Kidney epithelial cell (primary cell): ENCODE data around the gene PEX5. TPM values are rescaled to one million over a fixed set of nuclear protein-coding genes. Genes with fewer than 3 reads are reported as not detected.
"Not testable (repeated sequence)": the region's sequence is repeated elsewhere in the genome, so short reads cannot be mapped to it uniquely, and the experiment has no call there.

Source experiments
- DNase-seq: peaks from one replicate; pipeline ENCODE4 v3.0.0-alpha.2; 2010; ENCODE audit warnings: low read depth
- H3K27me3 ChIP-seq: 2 replicates; pipeline ENCODE4 v1.6.0; 2011; ENCODE audit warnings: low read length; ENCODE audit not compliant: control insufficient read depth, insufficient read depth
- H3K36me3 ChIP-seq: 2 replicates; pipeline ENCODE4 v1.5.1; 2011; ENCODE audit warnings: low read length; ENCODE audit not compliant: control insufficient read depth, insufficient read depth
- H3K4me3 ChIP-seq: 2 replicates; pipeline ENCODE4 v1.5.1; 2011; ENCODE audit warnings: low read depth, mild to moderate bottlenecking, control low read depth, low read length
- total RNA-seq: library from RNA; depleted of rRNA; stranded (reverse); fragments of >200 nt; gene quantifications from 2 replicates; pipeline ENCODE4 v1.2.3, GENCODE V29; 2015
- TF ChIP-seq, protein P1 (sequence below): IDR thresholded peaks from 2 replicates; pipeline ENCODE4 v1.5.1; 2011; ENCODE audit warnings: mild to moderate bottlenecking, moderate library complexity, low read length, control low read depth, inconsistent platforms; ENCODE audit not compliant: insufficient read depth, poor library complexity, severe bottlenecking

PEX5 gene
- total RNA-seq, 1 donor from 2014 or later, result 25.0 TPM

DNA sequence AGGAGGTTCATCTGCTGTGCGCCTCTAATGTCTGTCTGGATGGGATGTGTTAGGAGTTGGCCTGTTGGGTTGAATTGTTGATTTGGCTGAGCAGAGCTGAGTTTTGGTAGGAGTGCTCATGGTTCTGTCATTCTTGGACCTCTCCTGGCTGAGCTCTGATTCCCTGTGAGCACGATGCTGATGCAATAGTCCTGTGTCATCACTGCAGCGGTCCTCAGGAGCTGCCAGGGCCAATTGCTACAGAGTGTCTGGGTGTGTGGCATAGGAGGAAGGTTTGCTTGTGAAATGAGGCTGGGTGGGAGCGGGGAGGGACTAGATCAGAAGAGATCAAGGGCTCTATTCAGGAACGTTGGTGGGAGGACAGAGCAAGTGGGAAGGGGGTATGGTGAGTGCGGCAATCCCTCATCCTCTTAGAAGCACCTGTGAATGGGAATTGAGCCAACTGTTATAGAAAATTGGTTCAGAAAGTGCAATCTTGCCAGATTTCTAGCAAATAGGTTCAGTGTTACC lies 21.2 kb downstream of the PEX5 start:
- TF ChIP-seq, protein P1, sequence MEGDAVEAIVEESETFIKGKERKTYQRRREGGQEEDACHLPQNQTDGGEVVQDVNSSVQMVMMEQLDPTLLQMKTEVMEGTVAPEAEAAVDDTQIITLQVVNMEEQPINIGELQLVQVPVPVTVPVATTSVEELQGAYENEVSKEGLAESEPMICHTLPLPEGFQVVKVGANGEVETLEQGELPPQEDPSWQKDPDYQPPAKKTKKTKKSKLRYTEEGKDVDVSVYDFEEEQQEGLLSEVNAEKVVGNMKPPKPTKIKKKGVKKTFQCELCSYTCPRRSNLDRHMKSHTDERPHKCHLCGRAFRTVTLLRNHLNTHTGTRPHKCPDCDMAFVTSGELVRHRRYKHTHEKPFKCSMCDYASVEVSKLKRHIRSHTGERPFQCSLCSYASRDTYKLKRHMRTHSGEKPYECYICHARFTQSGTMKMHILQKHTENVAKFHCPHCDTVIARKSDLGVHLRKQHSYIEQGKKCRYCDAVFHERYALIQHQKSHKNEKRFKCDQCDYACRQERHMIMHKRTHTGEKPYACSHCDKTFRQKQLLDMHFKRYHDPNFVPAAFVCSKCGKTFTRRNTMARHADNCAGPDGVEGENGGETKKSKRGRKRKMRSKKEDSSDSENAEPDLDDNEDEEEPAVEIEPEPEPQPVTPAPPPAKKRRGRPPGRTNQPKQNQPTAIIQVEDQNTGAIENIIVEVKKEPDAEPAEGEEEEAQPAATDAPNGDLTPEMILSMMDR, result no peak
- peaks cover 3% of the 10 kb centered on the region for H3K36me3 ChIP-seq
- DNase-seq, result no peak
- H3K27me3 ChIP-seq, result no peaks in the 10 kb centered on the region
- H3K4me3 ChIP-seq, result no peak overlapping the region

DNA sequence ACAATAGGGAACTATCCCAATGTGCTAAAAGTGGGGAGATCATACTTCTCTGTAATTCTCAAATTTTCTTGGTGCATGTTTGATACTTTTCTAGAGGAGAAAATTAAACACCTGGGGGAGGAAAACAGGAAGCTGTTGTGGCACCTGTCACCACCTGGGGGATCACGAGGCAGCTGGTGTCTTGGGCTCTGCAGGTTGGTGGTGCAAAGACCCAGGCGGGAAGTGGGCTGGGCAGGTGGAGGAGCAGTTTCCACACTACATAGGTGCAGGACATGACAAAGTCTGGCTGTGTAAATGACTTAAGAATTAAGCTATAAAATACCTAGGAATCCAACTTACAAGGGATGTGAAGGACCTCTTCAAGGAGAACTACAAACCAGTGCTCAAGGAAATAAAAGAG lies 23.2 kb downstream of the PEX5 start:
- TF ChIP-seq, protein P1, result no peak
- H3K27me3 ChIP-seq, result peaks cover 5% of the 10 kb centered on the region

DNA sequence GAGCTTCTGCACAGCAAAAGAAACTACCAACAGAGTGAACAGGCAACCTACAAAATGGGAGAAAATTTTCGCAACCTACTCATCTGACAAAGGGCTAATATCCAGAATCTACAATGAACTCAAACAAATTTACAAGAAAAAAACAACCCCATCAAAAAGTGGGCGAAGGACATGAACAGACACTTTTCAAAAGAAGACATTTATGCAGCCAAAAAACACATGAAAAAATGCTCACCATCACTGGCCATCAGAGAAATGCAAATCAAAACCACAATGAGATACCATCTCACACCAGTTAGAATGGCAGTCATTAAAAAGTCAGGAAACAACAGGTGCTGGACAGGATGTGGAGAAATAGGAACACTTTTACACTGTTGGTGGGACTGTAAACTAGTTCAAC lies 24.3 kb downstream of the PEX5 start:
- DNase-seq, H3K4me3 ChIP-seq, H3K27me3 ChIP-seq, H3K36me3 ChIP-seq: not testable (repeated sequence)

More for the DNA sequence above, 23.2 kb downstream of the PEX5 start:
- no peak for DNase-seq
- peaks cover 3% of the 10 kb centered on the region for H3K36me3 ChIP-seq
- H3K4me3 ChIP-seq, result no peak overlapping the region

DNA sequence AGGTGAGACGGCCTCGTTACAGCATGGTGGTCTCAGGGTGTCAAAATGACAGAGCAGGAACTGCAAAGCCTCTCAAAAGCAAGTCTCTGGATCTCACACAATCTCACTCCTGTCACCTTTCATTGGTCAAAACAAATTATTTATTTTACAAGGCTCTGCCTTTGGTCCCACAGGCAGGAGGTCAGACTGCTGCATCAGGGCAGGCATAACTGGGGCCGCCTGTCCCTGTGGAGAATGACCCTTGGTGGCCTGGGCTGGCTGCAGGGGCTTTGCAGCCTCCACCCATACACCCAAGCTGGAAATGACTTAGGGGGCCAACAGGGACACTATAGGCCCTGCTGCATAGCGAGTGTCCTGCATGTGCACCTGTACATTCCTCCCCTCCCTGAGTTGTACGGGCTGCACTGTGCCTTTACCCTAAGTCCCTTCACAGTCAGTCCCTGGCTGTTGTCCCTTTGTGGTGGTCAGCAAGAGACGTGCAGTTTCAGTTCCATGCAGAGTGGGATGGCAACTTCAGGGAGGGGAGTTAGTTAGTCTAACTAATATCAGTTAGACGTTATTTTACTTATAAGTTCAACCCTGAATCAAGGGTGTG lies 28.1 kb downstream of the PEX5 start:
- TF ChIP-seq, protein P1, result no peak

DNA sequence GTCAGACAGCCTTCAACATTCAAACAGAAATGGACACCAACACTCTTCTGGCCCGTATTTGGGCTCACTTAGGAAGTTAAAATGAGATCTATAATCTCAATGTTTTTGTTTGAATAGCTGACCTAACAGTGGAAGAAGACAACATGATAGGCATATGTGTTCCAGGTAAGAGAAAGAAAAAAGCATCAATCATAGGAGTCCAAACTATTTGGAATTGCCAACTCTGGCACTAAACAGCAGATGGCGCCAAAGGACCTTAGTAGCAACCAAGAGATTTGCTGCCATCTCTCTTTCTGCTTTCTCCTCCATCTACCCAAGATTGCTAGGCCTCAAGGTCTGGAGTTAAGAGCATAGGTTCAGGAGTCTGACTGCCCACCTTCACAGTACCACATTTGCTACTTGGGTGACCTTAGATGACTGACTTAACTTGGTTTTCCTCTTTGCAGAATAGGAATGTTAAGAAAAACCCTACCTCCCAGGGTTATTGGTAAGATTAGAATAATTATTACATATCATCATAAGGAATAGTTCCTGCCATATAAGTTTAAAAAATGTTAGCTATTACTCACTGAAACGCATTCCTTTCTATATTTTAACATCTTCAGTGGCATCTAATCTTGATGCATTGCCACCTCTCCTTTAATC lies 30.2 kb downstream of the PEX5 start:
- H3K27me3 ChIP-seq, result peaks cover 6% of the 10 kb centered on the region
- H3K4me3 ChIP-seq, result no peak overlapping the region
- DNase-seq, result peak; percentile 23
- TF ChIP-seq, protein P1, result peak; percentile 91
- no peaks in the 10 kb centered on the region for H3K36me3 ChIP-seq

More for the DNA sequence above, 28.1 kb downstream of the PEX5 start:
- Histone ChIP-seq H3K4me3 (no peak overlapping the region), H3K27me3 (peaks cover 6% of the 10 kb centered on the region), H3K36me3 (no peaks in the 10 kb centered on the region)
- DNase-seq, result no peak

DNA sequence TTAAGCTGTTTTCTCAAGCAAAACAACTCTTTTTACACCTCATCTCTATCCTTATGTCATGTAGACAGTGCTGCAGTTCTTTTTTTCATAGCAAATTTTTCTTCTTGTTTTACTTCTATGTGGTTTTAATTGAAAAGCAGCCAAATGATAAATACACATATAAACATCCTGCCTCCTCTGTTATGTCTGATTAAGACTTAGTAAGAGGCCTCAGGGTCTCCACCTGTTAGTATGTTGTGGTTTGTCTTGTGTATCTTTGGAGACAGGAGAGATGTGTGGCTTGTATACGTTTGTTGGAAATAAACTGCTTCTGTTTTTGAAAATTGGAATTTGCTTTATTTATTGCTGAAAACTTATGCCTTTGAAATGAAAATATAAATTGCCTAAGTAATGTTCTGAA lies 32.0 kb downstream of the PEX5 start:
- no peak for DNase-seq
- Histone ChIP-seq H3K36me3 (no peaks in the 10 kb centered on the region), H3K27me3 (peaks cover 6% of the 10 kb centered on the region), H3K4me3 (no peak overlapping the region)
- TF ChIP-seq, protein P1, result no peak
